ENCODE measurements around the gene CIAO2B. TPM values are rescaled to one million over a fixed set of nuclear protein-coding genes. Genes with fewer than 3 reads are reported as not detected.

Gene CIAO2B
- total RNA-seq, 4 donors from 2014 or later: 59.2 to 67.0 (median 63.7) TPM

- no peak for TF ChIP-seq CTCF (IDR thresholded peaks at IDR 0.05; ENCODE audit: low read depth)
These were observed 27.0 kb downstream of the CIAO2B start for GRCh38 chr16:66906916-66907836.

GRCh38 chr16:66905633-66906539 is 28.3 kb downstream of the CIAO2B start:
- no peak for TF ChIP-seq CTCF (IDR thresholded peaks at IDR 0.05; ENCODE audit: low read depth)

GRCh38 chr16:66904846-66905632 is 29.2 kb downstream of the CIAO2B start:
- TF ChIP-seq CTCF (IDR thresholded peaks at IDR 0.05; ENCODE audit: low read depth): no peak

GRCh38 chr16:66904428-66904845 is 29.8 kb downstream of the CIAO2B start:
- no peak for TF ChIP-seq CTCF (IDR thresholded peaks at IDR 0.05; ENCODE audit: low read depth)

GRCh38 chr16:66903544-66904427 is 30.4 kb downstream of the CIAO2B start:
- TF ChIP-seq CTCF (IDR thresholded peaks at IDR 0.05; ENCODE audit: low read depth): no peak

All from subcutaneous adipose tissue (tissue), 4 donors.